HepG2 (cell line): ENCODE measurements around the gene LIFR.
"Not testable (repeated sequence)": the region's sequence is repeated elsewhere in the genome, so short reads cannot be mapped to it uniquely, and the experiment has no call there.

Source experiments
- HOXA7 ChIP-seq: sonication (generic); formaldehyde crosslinking; IDR thresholded peaks from 2 replicates; pipeline ENCODE4 v1.8.1; 2022; ENCODE audit warnings: mild to moderate bottlenecking, missing genetic modification reagents, moderate library complexity
- SKI ChIP-seq: fragments of 450-650 bp; IDR thresholded peaks from one replicate; pipeline ENCODE4 v1.6.1; 2018; ENCODE audit warnings: mild to moderate bottlenecking; ENCODE audit not compliant: partially characterized antibody
- ZNF354B ChIP-seq: sonication (generic); formaldehyde crosslinking; IDR thresholded peaks from 2 replicates; pipeline ENCODE4 v1.8.0; 2022; ENCODE audit warnings: mild to moderate bottlenecking, missing genetic modification reagents
- TF ChIP-seq, protein P1 (sequence below): sonication (generic); formaldehyde crosslinking; IDR thresholded peaks from 2 replicates; pipeline ENCODE4 v1.5.0; 2020; ENCODE audit warnings: mild to moderate bottlenecking, missing genetic modification reagents, moderate library complexity
- TF ChIP-seq, protein P2 (sequence below): sonication (generic); formaldehyde crosslinking; IDR thresholded peaks from 2 replicates; pipeline ENCODE4 v1.4.0; 2020; ENCODE audit warnings: missing genetic modification reagents, borderline replicate concordance
- TF ChIP-seq, protein P3 (sequence below): sonication (generic); formaldehyde crosslinking; conservative IDR thresholded peaks from 2 replicates; pipeline ENCODE4 v1.8.0; 2022; ENCODE audit warnings: mild to moderate bottlenecking, moderate library complexity, missing genetic modification reagents

DNA sequence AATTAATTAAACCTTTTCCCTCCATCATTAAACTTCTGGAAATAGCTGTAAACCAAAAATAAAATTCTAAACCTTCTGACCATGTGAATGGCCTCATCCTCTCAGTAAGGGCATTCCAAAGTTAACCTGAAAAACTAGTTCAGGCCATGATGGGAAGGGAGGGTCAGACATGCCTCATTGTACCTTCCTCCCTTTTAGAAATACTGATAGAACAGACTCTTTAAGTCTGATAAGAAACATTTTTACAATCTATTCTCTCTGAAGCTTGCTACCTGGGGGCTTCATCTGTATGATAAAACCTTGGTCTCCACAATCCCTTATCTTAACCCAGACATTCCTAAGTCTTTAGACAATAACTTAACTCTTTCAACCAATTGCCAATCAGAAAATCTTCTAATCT is 43.3 kb upstream of the LIFR start:
- TF ChIP-seq, protein P1, sequence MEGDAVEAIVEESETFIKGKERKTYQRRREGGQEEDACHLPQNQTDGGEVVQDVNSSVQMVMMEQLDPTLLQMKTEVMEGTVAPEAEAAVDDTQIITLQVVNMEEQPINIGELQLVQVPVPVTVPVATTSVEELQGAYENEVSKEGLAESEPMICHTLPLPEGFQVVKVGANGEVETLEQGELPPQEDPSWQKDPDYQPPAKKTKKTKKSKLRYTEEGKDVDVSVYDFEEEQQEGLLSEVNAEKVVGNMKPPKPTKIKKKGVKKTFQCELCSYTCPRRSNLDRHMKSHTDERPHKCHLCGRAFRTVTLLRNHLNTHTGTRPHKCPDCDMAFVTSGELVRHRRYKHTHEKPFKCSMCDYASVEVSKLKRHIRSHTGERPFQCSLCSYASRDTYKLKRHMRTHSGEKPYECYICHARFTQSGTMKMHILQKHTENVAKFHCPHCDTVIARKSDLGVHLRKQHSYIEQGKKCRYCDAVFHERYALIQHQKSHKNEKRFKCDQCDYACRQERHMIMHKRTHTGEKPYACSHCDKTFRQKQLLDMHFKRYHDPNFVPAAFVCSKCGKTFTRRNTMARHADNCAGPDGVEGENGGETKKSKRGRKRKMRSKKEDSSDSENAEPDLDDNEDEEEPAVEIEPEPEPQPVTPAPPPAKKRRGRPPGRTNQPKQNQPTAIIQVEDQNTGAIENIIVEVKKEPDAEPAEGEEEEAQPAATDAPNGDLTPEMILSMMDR, result not testable (repeated sequence)
- TF ChIP-seq SKI; HOXA7 (CRISPR knock-in tag); ZNF354B (CRISPR knock-in tag): not testable (repeated sequence)
- TF ChIP-seq, protein P2, sequence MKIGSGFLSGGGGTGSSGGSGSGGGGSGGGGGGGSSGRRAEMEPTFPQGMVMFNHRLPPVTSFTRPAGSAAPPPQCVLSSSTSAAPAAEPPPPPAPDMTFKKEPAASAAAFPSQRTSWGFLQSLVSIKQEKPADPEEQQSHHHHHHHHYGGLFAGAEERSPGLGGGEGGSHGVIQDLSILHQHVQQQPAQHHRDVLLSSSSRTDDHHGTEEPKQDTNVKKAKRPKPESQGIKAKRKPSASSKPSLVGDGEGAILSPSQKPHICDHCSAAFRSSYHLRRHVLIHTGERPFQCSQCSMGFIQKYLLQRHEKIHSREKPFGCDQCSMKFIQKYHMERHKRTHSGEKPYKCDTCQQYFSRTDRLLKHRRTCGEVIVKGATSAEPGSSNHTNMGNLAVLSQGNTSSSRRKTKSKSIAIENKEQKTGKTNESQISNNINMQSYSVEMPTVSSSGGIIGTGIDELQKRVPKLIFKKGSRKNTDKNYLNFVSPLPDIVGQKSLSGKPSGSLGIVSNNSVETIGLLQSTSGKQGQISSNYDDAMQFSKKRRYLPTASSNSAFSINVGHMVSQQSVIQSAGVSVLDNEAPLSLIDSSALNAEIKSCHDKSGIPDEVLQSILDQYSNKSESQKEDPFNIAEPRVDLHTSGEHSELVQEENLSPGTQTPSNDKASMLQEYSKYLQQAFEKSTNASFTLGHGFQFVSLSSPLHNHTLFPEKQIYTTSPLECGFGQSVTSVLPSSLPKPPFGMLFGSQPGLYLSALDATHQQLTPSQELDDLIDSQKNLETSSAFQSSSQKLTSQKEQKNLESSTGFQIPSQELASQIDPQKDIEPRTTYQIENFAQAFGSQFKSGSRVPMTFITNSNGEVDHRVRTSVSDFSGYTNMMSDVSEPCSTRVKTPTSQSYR (CRISPR knock-in tag), result not testable (repeated sequence)
- TF ChIP-seq, protein P3, sequence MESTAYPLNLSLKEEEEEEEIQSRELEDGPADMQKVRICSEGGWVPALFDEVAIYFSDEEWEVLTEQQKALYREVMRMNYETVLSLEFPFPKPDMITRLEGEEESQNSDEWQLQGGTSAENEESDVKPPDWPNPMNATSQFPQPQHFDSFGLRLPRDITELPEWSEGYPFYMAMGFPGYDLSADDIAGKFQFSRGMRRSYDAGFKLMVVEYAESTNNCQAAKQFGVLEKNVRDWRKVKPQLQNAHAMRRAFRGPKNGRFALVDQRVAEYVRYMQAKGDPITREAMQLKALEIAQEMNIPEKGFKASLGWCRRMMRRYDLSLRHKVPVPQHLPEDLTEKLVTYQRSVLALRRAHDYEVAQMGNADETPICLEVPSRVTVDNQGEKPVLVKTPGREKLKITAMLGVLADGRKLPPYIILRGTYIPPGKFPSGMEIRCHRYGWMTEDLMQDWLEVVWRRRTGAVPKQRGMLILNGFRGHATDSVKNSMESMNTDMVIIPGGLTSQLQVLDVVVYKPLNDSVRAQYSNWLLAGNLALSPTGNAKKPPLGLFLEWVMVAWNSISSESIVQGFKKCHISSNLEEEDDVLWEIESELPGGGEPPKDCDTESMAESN, result not testable (repeated sequence)
